GM21360 (cell line): ENCODE data around the gene ALDH8A1.
A peak's percentile ranks its signal among the peaks of the same experiment; 100 is the strongest.

Experiments used
- ATAC-seq: cut with Tn5 transposase; IDR thresholded peaks from one replicate; pipeline ENCODE4 v1.9.1; 2021; ENCODE audit warnings: mild to moderate bottlenecking, moderate library complexity; ENCODE audit not compliant: unreplicated experiment

Gene ALDH8A1

DNA sequence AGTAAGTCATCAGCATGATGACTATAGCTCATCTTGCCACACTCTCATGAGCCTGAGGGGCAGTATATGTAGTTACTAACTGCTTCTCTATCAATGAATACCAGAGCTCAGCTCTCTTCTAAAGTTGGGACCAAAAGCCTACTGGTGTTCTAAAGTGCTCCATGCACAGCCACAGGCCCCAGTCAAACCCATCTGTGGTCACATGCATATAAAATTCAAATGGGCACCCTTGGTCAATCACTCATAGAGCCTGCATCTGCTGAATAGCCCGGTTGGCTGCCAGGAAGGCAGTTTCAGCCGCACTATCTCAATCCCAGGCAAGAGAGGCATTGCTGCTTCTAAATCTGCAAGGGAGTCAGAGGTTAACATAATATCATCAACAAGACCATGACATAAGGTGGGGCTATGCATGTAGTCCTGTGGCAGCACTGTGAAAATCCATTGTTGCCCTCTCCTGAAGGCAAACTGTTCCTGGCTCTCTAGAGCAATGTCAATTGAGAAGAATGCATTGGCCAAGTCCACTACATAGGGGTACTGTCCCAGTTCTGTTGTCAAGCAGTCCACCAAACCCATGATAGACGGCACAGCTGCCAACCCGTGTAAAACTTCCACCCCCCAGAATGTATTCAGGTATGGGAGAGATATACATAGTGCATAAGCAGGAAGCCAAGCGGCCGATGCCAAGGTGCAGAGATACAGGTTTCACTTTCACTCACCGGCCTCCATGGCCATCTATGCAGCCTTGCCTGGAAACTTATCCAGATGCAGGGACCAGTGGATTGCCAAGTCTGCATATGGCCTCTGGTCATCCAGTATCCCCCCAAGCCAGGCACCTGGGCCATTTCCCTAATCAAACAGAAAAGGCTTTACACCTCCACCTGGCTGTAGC, 76.2 kb downstream of the ALDH8A1 start:
- no peak for ATAC-seq

DNA sequence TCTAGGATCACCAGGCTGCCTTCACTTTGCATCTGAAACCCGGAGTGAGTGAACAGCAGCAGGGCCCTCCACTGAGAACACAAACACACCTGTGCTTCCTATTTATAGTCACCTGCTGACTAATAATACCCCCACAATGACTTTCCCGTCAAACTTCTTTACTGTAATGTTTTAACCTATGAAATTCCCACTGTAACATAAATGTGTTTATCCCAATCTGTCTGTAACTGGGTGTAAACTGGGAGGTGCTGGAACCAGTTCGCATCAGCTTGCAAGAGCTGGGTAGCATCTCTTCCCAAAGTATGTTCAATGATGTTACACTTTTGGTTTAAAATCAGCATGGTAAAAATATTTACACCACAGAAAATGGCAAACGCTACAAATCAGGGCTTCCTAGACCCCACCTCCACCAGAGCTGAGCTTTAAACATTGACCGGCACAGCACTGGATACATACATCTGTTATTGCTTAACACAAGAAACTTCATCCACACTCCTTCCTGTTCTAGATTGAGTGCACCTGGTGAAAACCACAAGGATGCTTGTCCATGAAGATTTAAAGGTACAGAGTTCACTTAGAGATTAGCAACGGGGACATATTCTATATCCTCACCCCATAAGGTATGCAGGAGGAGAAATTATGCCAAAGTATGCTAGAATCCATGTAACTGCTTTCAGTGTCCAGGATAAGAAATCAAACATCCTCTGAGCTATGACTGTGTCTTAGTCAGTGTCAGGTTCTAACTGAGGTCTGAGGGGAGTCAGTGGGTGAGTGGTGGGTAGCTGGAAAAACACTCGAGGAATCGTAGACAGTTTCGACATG, 79.0 kb downstream of the ALDH8A1 start:
- ATAC-seq = peak; percentile 86

GRCh38 chr6:134868812-134869211, 81.1 kb downstream of the ALDH8A1 start:
- ATAC-seq = no peak
